BE2C (cell line): ENCODE measurements around the gene PRDM5.

ENCODE experiments used
- DNase-seq: peaks from one replicate; pipeline ENCODE4 v3.0.0-alpha.2; 2020
- H3K27me3 ChIP-seq: fragments of 250-450 bp; sonication (Bioruptor Pico); 2 replicates; pipeline ENCODE4 v1.5.1; 2020; ENCODE audit warnings: mild to moderate bottlenecking
- H3K36me3 ChIP-seq: fragments of 250-450 bp; sonication (Bioruptor Pico); 2 replicates; pipeline ENCODE4 v1.5.1; 2020; ENCODE audit warnings: mild to moderate bottlenecking
- H3K4me1 ChIP-seq: fragments of 250-450 bp; sonication (Bioruptor Pico); 2 replicates; pipeline ENCODE4 v1.5.1; 2020
- H3K4me3 ChIP-seq: 2 replicates; pipeline ENCODE4 v1.5.1; 2011; ENCODE audit warnings: low read depth, low read length
- H3K9me3 ChIP-seq: fragments of 250-450 bp; sonication (Bioruptor Pico); 2 replicates; pipeline ENCODE4 v1.5.1; 2020
- CTCF ChIP-seq: IDR thresholded peaks from 2 replicates; pipeline ENCODE4 v1.5.1; 2012; ENCODE audit warnings: mild to moderate bottlenecking, low read depth, low read length

Gene PRDM5

GRCh38 chr4:120869613-120870278, 52.8 kb downstream of the PRDM5 start:
- Histone ChIP-seq H3K4me3 (no peak overlapping the region), H3K36me3 (no peaks in the 10 kb centered on the region), H3K27me3 (no peaks in the 10 kb centered on the region), H3K4me1 (peaks cover 11% of the 10 kb centered on the region), H3K9me3 (no peaks in the 10 kb centered on the region)
- no peak for TF ChIP-seq CTCF
- DNase-seq: no peak

- TF ChIP-seq CTCF: no peak
- DNase-seq: no peak
- no peaks in the 10 kb centered on the region for H3K27me3 ChIP-seq
- H3K4me3 ChIP-seq: no peak overlapping the region
- H3K36me3 ChIP-seq: no peaks in the 10 kb centered on the region
- peaks cover 11% of the 10 kb centered on the region for H3K4me1 ChIP-seq
- H3K9me3 ChIP-seq: no peaks in the 10 kb centered on the region
These were observed 55.0 kb downstream of the PRDM5 start for GRCh38 chr4:120867506-120867905.

- H3K27me3 ChIP-seq: no peaks in the 10 kb centered on the region
- DNase-seq: no peak
- H3K36me3 ChIP-seq: no peaks in the 10 kb centered on the region
- TF ChIP-seq CTCF: no peak
- no peak overlapping the region for H3K4me3 ChIP-seq
- H3K9me3 ChIP-seq: no peaks in the 10 kb centered on the region
- H3K4me1 ChIP-seq: peaks cover 6% of the 10 kb centered on the region
These were observed 56.5 kb downstream of the PRDM5 start for GRCh38 chr4:120865985-120866384.

- no peaks in the 10 kb centered on the region for H3K4me1 ChIP-seq
- TF ChIP-seq CTCF: no peak
- H3K9me3 ChIP-seq: no peaks in the 10 kb centered on the region
- H3K36me3 ChIP-seq: no peaks in the 10 kb centered on the region
- no peak for DNase-seq
- H3K27me3 ChIP-seq: no peaks in the 10 kb centered on the region
- H3K4me3 ChIP-seq: no peak overlapping the region
These were observed 57.6 kb downstream of the PRDM5 start for GRCh38 chr4:120864969-120865368.

- Histone ChIP-seq H3K4me3 (no peak overlapping the region), H3K36me3 (no peaks in the 10 kb centered on the region), H3K4me1 (no peaks in the 10 kb centered on the region), H3K27me3 (no peaks in the 10 kb centered on the region), H3K9me3 (no peaks in the 10 kb centered on the region)
- DNase-seq: no peak
- no peak for TF ChIP-seq CTCF
These were observed 60.1 kb downstream of the PRDM5 start for GRCh38 chr4:120862432-120862831.

GRCh38 chr4:120861852-120862251, 60.7 kb downstream of the PRDM5 start:
- no peaks in the 10 kb centered on the region for H3K36me3 ChIP-seq
- H3K4me1 ChIP-seq: no peaks in the 10 kb centered on the region; the same call in 1 of the 2 replicates
- no peak for DNase-seq
- no peak for TF ChIP-seq CTCF
- no peak overlapping the region for H3K4me3 ChIP-seq
- H3K27me3 ChIP-seq: no peaks in the 10 kb centered on the region
- no peaks in the 10 kb centered on the region for H3K9me3 ChIP-seq
